ENCODE measurements around the gene HNRNPM. TPM values are rescaled to one million over a fixed set of nuclear protein-coding genes. Genes with fewer than 3 reads are reported as not detected.

The HNRNPM gene, protein sequence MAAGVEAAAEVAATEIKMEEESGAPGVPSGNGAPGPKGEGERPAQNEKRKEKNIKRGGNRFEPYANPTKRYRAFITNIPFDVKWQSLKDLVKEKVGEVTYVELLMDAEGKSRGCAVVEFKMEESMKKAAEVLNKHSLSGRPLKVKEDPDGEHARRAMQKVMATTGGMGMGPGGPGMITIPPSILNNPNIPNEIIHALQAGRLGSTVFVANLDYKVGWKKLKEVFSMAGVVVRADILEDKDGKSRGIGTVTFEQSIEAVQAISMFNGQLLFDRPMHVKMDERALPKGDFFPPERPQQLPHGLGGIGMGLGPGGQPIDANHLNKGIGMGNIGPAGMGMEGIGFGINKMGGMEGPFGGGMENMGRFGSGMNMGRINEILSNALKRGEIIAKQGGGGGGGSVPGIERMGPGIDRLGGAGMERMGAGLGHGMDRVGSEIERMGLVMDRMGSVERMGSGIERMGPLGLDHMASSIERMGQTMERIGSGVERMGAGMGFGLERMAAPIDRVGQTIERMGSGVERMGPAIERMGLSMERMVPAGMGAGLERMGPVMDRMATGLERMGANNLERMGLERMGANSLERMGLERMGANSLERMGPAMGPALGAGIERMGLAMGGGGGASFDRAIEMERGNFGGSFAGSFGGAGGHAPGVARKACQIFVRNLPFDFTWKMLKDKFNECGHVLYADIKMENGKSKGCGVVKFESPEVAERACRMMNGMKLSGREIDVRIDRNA
- total RNA-seq (100 to 1,000 TPM; 269 to 272 TPM), total RNA-seq (70.3 to 428 (median 192) reads per million in 172 experiments)
- 231 TPM for polyA plus RNA-seq (2013, experiment 1 of 2)
- 239 TPM for polyA plus RNA-seq (2013, experiment 2 of 2)

DNA sequence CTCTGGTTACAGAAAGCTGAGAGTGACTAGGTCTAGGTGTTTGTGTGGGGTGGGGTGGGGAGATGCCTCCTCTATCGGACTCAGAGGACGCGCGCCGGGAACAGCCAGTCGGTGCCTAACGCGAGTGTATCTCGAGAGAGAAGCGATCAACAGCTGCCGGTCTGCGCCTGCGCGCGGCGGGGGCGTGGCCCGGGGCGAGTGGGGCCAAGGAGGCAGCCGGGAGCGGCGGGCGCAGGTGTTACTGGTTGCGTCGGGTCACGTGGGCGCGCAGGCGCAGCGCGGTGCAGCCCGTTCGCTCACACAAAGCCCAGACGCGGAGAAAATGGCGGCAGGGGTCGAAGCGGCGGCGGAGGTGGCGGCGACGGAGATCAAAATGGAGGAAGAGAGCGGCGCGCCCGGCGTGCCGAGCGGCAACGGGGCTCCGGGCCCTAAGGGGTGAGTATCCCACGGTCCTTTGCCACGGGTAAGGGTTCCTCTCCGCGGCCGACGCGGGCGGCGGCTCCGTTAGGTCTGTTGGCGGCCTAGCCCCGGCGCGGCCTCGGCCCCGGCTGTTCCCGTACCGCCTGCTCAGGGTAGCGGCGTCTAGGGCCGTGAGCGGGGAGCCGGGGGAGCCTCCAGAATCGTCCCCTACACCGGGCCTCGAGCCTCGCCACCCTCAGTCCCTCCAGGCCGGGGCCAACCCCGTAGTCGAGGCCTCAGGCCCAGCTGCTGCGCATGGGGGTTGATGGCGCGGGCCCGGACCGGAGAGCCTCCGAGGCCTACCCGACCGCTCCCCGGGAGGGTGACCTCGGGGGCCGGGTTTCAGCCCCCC lies at the start of gene HNRNPM:
HNRNPM (plus strand) TSS at position 299 of the 811 bp plus-strand sequence; CDS start at position 323, 24 bp downstream.
- ChIA-PET CTCF (interaction anchor here (1.1 to 2.3 kb wide), 5 partner anchors 11 to 136 kb away, joined by 3 to 7 read pairs (median 5); partner anchors contain the start of gene MARCHF2), POLR2A (interaction anchor here (0.6 to 4.7 kb wide), 29 partner anchors 9 to 387 kb away, joined by 3 to 47 read pairs (median 5); partner anchors contain the start of genes MARCHF2, MYO1F, NDUFA7 and RPS28)
- Mint-ChIP-seq H3K9me3 (no peaks in the 10 kb centered on the region), H3K4me1 (ENCODE audit: low read depth) (peaks cover 47% of the 10 kb centered on the region), H3K27ac (peak within 1 kb of the TSS; percentile 98), H3K36me3 (ENCODE audit: low read depth) (peaks cover 45% of the 10 kb centered on the region), H3K4me3 (peak within 1 kb of the TSS; percentile 100), H3K27me3 (no peaks in the 10 kb centered on the region)
- Histone ChIP-seq H3K9me3 (ENCODE audit: control insufficient read depth in 1 of 2, insufficient read depth in 1 of 2, low read length in 2 of 2) (no peaks in the 10 kb centered on the region), H3K27me3 (ENCODE audit: control insufficient read depth in 1 of 2, insufficient read depth in 2 of 2, low read length in 2 of 2) (no peaks in the 10 kb centered on the region), H3K36me3 (ENCODE audit: insufficient read depth, low read length) (peaks cover 17% of the 10 kb centered on the region), H3K4me1 (ENCODE audit: insufficient read depth, low read length) (peaks cover 52% of the 10 kb centered on the region), H3K4me3 (ENCODE audit: low read length) (peak within 1 kb of the TSS; percentile 97), H3K27ac (ENCODE audit: low read depth in 1 of 2, low read length in 2 of 2) (peak within 1 kb of the TSS; percentile 86 to 93)
- TF ChIP-seq, protein P1, sequence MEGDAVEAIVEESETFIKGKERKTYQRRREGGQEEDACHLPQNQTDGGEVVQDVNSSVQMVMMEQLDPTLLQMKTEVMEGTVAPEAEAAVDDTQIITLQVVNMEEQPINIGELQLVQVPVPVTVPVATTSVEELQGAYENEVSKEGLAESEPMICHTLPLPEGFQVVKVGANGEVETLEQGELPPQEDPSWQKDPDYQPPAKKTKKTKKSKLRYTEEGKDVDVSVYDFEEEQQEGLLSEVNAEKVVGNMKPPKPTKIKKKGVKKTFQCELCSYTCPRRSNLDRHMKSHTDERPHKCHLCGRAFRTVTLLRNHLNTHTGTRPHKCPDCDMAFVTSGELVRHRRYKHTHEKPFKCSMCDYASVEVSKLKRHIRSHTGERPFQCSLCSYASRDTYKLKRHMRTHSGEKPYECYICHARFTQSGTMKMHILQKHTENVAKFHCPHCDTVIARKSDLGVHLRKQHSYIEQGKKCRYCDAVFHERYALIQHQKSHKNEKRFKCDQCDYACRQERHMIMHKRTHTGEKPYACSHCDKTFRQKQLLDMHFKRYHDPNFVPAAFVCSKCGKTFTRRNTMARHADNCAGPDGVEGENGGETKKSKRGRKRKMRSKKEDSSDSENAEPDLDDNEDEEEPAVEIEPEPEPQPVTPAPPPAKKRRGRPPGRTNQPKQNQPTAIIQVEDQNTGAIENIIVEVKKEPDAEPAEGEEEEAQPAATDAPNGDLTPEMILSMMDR (IDR thresholded peaks at IDR 0.05) = no peak
- peak; percentile 99 to 100 (median 100) for DNase-seq
- intact Hi-C loops (cut with DNase I, micrococcal nuclease) = loop anchor here (1.0 to 2.0 kb wide), 3 partner anchors 32 to 69 kb away; partner anchors contain the start of genes MARCHF2 (in 2 of the 2), RAB11B (in 1 of the 2) and ZNF414 (in 1 of the 2)
- peak; percentile 94 for ATAC-seq (ENCODE audit: poor library complexity)

DNA sequence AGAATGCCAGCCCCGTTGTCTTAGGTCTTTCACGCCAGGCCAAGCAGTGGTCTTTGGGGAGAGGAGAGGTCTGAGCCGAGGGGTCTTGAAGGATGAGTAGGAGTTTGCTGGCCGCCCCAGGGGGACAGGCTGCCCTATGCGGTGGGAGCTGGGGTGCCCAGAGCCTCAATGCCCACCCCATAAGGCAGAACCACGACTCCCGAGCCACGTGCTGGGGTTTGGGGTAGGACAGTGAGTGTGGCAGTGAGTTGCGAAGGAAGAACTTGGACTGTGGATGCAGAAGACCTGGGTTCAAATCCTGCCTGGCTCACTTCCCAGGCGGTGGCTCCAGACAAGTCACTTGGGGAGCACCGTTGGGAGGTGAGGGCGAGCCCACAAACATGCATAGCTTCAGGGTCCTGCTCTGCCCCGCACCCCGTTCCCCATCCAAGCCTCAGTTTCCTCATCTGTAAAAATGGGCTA lies 49.1 kb upstream of the HNRNPM start:
- H3K27ac ChIP-seq (ENCODE audit: low read depth in 1 of 2, low read length in 2 of 2) = no peak overlapping the region
- Mint-ChIP-seq H3K27ac (no peak overlapping the region), H3K4me3 (no peak overlapping the region), H3K4me1 (ENCODE audit: low read depth) (peaks cover 37% of the 10 kb centered on the region), H3K27me3 (no peaks in the 10 kb centered on the region), H3K9me3 (no peaks in the 10 kb centered on the region), H3K36me3 (ENCODE audit: low read depth) (peaks cover 39% of the 10 kb centered on the region)
- TF ChIP-seq, protein P1 (IDR thresholded peaks at IDR 0.05) = no peak
- POLR2A ChIA-PET = no interaction called here
- CTCF ChIA-PET = no interaction called here
- H3K4me1 ChIP-seq (ENCODE audit: insufficient read depth, low read length) = peaks cover 41% of the 10 kb centered on the region
- ATAC-seq (ENCODE audit: poor library complexity) = no peak
- H3K36me3 ChIP-seq (ENCODE audit: insufficient read depth, low read length) = peaks cover 15% of the 10 kb centered on the region
- no peak for DNase-seq
- intact Hi-C loops (cut with DNase I, micrococcal nuclease) = loop anchor here (1.0 to 10.0 kb wide), 2 partner anchors 41 to 451 kb away; partner anchors contain the start of gene TIMM44 (in 1 of the 2)
- no peak overlapping the region for H3K4me3 ChIP-seq (ENCODE audit: low read length)
- no peaks in the 10 kb centered on the region for H3K27me3 ChIP-seq (ENCODE audit: control insufficient read depth in 1 of 2, insufficient read depth in 2 of 2, low read length in 2 of 2)
- no peaks in the 10 kb centered on the region for H3K9me3 ChIP-seq (ENCODE audit: control insufficient read depth in 1 of 2, insufficient read depth in 1 of 2, low read length in 2 of 2)

Measured in CD4-positive, alpha-beta T cell (primary cell).